ENCODE results near the gene ASAP2. TPM values are rescaled to one million over a fixed set of nuclear protein-coding genes. Genes with fewer than 3 reads are reported as not detected.

ASAP2 gene
- total and polyA plus RNA-seq, 9 of the 15 experiments (the other 6 are each of a cell fraction or from before 2014, with no cell fraction given): 0.06 to 4.3 (median 3.1) TPM

GRCh38 chr2:9232886-9233285 is 26.3 kb downstream of the ASAP2 start (continued):
- peak; percentile 33 for TF ChIP-seq RFX1 (IDR thresholded peaks at IDR 0.05)
- no peak for TF ChIP-seq ZNF384 (IDR thresholded peaks at IDR 0.05; ENCODE audit: low read depth, low read length)
- 0 out of 2 replicates have a peak, but pooled peaks have one; percentile 36 for TF ChIP-seq HES1 (IDR thresholded peaks at IDR 0.05; ENCODE audit: low read depth)
- no peak for TF ChIP-seq TSC22D4 (tag; IDR thresholded peaks at IDR 0.05)
- peak; percentile 40; the same call in 1 of the 2 replicates for TF ChIP-seq SMARCE1 (IDR thresholded peaks at IDR 0.05)
- peak; percentile 69 for TF ChIP-seq DPF2 (IDR thresholded peaks at IDR 0.05)
- peak; percentile 34; the same call in 1 of the 2 replicates for TF ChIP-seq SOX6 (IDR thresholded peaks at IDR 0.05)
- TF ChIP-seq FOSL1 (tag; conservative IDR thresholded peaks at IDR 0.05): peak; percentile 82
- no peak for TF ChIP-seq TEAD4 (IDR thresholded peaks at IDR 0.05; ENCODE audit: low read length)
- TF ChIP-seq TEAD4 (CRISPR knock-in tag; IDR thresholded peaks at IDR 0.05; ENCODE audit: borderline replicate concordance): no peak
- TF ChIP-seq MLX (CRISPR knock-in tag; conservative IDR thresholded peaks at IDR 0.05): no peak
- TF ChIP-seq KLF6 (CRISPR knock-in tag; IDR thresholded peaks at IDR 0.05; ENCODE audit: borderline replicate concordance): no peak
- TF ChIP-seq ZNF740 (CRISPR knock-in tag; IDR thresholded peaks at IDR 0.05): no peak
- no peak for TF ChIP-seq ZNF740 (tag; IDR thresholded peaks at IDR 0.05)
- TF ChIP-seq CBFB (CRISPR knock-in tag; IDR thresholded peaks at IDR 0.05): no peak
- no peak for TF ChIP-seq THAP7 (CRISPR knock-in tag; IDR thresholded peaks at IDR 0.05)
- TF ChIP-seq RB1 (IDR thresholded peaks at IDR 0.05; ENCODE audit: low read depth): no peak
- no peak for TF ChIP-seq TFAP4 (CRISPR knock-in tag; IDR thresholded peaks at IDR 0.05; ENCODE audit: borderline replicate concordance)
- TF ChIP-seq NR2C1 (IDR thresholded peaks at IDR 0.05): no peak
- TF ChIP-seq NR2C1 (tag; IDR thresholded peaks at IDR 0.05): no peak
- no peak for TF ChIP-seq CREB3 (tag; conservative IDR thresholded peaks at IDR 0.05; ENCODE audit: low read depth)
- peak; percentile 42 for TF ChIP-seq CBFA2T3 (IDR thresholded peaks at IDR 0.05)
- TF ChIP-seq ELF2 (CRISPR knock-in tag; IDR thresholded peaks at IDR 0.05): no peak
- no peak for TF ChIP-seq CBX3 (IDR thresholded peaks at IDR 0.05; ENCODE audit: borderline replicate concordance in 1 of 2, low read length in 2 of 2)
- TF ChIP-seq HDAC8 (tag; IDR thresholded peaks at IDR 0.05): no peak
- no peak for TF ChIP-seq RBM14 (IDR thresholded peaks at IDR 0.05; ENCODE audit: borderline replicate concordance, insufficient read depth, low read depth, low read length)
- TF ChIP-seq NONO (IDR thresholded peaks at IDR 0.05; ENCODE audit: low read depth in 2 of 2, low read length in 1 of 2): no peak
